PC-9 (cell line): ENCODE results near the gene ARHGEF12.

Experiments used
- CTCF ChIP-seq: fragments of 200-600 bp; sonication (generic); conservative IDR thresholded peaks from 2 replicates; pipeline ENCODE4 v1.6.1; 2017; ENCODE audit warnings: mixed run types, antibody characterized with exemption, mild to moderate bottlenecking, moderate library complexity
- EZH2 ChIP-seq: fragments of 200-600 bp; sonication (generic); IDR thresholded peaks from 2 replicates; pipeline ENCODE4 v1.8.0; 2017; ENCODE audit warnings: antibody characterized with exemption, low read depth

DNA sequence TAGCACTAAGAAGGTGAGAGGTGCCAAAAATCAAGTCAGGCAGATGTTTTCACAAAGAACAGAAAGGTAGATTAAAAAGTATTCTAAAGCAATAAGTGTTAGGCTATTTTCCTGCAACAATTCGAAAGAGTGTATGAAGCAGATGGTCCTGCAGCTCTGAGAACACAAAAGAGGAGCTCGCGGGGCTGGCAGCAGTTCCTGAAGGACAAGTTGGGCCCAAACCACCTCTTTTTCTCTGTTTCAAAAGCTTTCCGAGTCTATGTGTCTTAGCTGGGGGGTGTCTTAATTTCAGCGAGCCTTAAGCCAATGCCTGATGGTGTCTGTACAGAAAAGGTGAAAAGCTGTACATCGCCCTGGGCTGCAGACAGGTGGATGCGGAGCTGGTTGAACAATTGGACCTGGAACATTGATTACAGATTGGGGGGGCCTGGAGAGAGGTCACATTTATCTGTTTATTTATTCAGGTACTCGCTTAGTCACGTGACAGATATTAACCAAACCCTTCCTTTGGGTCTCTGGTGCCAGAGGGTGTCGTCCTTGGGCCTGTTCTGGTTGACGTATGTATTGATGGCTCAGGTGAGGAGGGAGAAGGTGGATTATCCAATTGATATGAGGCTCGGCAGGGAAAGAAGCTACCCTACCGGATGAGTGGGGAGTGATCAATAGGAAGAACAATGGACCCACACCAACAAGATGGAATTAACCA lies 200.0 kb downstream of the ARHGEF12 start:
- TF ChIP-seq CTCF (no peak), EZH2 (no peak)
